ENCODE data around the gene EN1. TPM values are rescaled to one million over a fixed set of nuclear protein-coding genes. Genes with fewer than 3 reads are reported as not detected.

The EN1 gene
- total RNA-seq, 1 experiment from 2014 or later, result not detected

DNA sequence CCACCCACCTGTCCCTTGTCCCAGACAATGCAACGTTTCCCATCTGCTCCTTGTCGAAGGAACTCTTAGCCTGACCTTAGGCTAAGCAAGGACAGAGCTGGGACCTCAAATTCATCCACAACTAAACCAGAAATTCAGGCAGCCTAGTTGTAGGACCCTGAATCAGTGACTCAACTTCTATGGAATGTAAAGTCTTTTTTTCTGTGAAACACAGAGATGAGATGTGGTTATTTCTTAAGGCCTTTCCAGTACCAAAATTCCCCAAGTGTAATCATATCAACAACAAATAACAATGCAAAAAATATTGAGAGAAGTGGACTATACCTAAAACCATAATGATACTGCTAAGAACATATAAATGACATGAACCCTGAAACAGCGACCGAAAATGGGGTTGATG, 46.7 kb downstream of the EN1 start:
- TF ChIP-seq EZH2 (IDR thresholded peaks at IDR 0.05; ENCODE audit: borderline replicate concordance, low read depth, low read length, poor library complexity, severe bottlenecking), result no peak
- TF ChIP-seq, protein P1, sequence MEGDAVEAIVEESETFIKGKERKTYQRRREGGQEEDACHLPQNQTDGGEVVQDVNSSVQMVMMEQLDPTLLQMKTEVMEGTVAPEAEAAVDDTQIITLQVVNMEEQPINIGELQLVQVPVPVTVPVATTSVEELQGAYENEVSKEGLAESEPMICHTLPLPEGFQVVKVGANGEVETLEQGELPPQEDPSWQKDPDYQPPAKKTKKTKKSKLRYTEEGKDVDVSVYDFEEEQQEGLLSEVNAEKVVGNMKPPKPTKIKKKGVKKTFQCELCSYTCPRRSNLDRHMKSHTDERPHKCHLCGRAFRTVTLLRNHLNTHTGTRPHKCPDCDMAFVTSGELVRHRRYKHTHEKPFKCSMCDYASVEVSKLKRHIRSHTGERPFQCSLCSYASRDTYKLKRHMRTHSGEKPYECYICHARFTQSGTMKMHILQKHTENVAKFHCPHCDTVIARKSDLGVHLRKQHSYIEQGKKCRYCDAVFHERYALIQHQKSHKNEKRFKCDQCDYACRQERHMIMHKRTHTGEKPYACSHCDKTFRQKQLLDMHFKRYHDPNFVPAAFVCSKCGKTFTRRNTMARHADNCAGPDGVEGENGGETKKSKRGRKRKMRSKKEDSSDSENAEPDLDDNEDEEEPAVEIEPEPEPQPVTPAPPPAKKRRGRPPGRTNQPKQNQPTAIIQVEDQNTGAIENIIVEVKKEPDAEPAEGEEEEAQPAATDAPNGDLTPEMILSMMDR (conservative IDR thresholded peaks at IDR 0.05; ENCODE audit: low read depth, low read length), result no peak
- CTCF ChIA-PET, result no interaction called here
- POLR2A ChIA-PET (ENCODE audit: low non-redundant PET), result no interaction called here

GRCh38 chr2:118794546-118794945, 52.9 kb downstream of the EN1 start:
- no TSS peak for BruUV-seq (replicated peaks)
- POLR2A ChIA-PET (ENCODE audit: low non-redundant PET), result no interaction called here
- H3K4me3 ChIP-seq (ENCODE audit: low read depth, low read length, poor library complexity, severe bottlenecking), result no peak overlapping the region

More for the DNA sequence above, 46.7 kb downstream of the EN1 start:
- Histone ChIP-seq H3K27me3 (replicated peaks; ENCODE audit: insufficient read depth, low read depth, low read length, poor library complexity) (no peaks in the 10 kb centered on the region), H3K36me3 (ENCODE audit: insufficient read depth, low read length, poor library complexity, severe bottlenecking) (no peaks in the 10 kb centered on the region), H3K27ac (ENCODE audit: low read depth, low read length, poor library complexity, severe bottlenecking) (no peak overlapping the region), H3K9me3 (ENCODE audit: low read depth, low read length, poor library complexity, severe bottlenecking) (no peaks in the 10 kb centered on the region), H3K4me1 (ENCODE audit: insufficient read depth, low read length, poor library complexity, severe bottlenecking) (no peaks in the 10 kb centered on the region), H3K4me3 (ENCODE audit: low read depth, low read length, poor library complexity, severe bottlenecking) (no peak overlapping the region)
- BruUV-seq (replicated peaks), result no TSS peak
- DNase-seq (ENCODE audit: low spot score), result no peak
- intact Hi-C loops (cut with micrococcal nuclease; ENCODE audit: unreplicated experiment), result no loop called here

More at GRCh38 chr2:118794546-118794945, 52.9 kb downstream of the EN1 start:
- H3K27ac ChIP-seq (ENCODE audit: low read depth, low read length, poor library complexity, severe bottlenecking), result no peak overlapping the region
- intact Hi-C loops (cut with micrococcal nuclease; ENCODE audit: unreplicated experiment), result no loop called here
- no peaks in the 10 kb centered on the region for H3K9me3 ChIP-seq (ENCODE audit: low read depth, low read length, poor library complexity, severe bottlenecking)
- CTCF ChIA-PET, result no interaction called here
- no peaks in the 10 kb centered on the region for H3K36me3 ChIP-seq (ENCODE audit: insufficient read depth, low read length, poor library complexity, severe bottlenecking)
- no peaks in the 10 kb centered on the region for H3K27me3 ChIP-seq (replicated peaks; ENCODE audit: insufficient read depth, low read depth, low read length, poor library complexity)
- no peaks in the 10 kb centered on the region for H3K4me1 ChIP-seq (ENCODE audit: insufficient read depth, low read length, poor library complexity, severe bottlenecking)
- no peak for DNase-seq (ENCODE audit: low spot score)
- TF ChIP-seq, protein P1 (conservative IDR thresholded peaks at IDR 0.05; ENCODE audit: low read depth, low read length), result no peak
- no peak for TF ChIP-seq EZH2 (IDR thresholded peaks at IDR 0.05; ENCODE audit: borderline replicate concordance, low read depth, low read length, poor library complexity, severe bottlenecking)

Other genes starting within 250 kb of the EN1 start
- not detected in 2 replicates for gene MARCO, start 94.5 kb upstream of the EN1 start, total RNA-seq (2021)